NB4 (cell line): ENCODE data around the gene DIO3.

ENCODE experiments used
- DNase-seq: peaks from one replicate; pipeline ENCODE4 v3.0.0; 2010; ENCODE audit warnings: low read depth
- H3K4me3 ChIP-seq: one replicate; pipeline ENCODE4 v1.5.1; 2011; ENCODE audit warnings: mild to moderate bottlenecking, low read depth, low read length, moderate library complexity
- MYC ChIP-seq: IDR thresholded peaks from 2 replicates; pipeline ENCODE4 v1.6.1; 2011; ENCODE audit warnings: low read depth, low read length
- POLR2A ChIP-seq: IDR thresholded peaks from 2 replicates; pipeline ENCODE4 v1.6.1; 2011; ENCODE audit warnings: mild to moderate bottlenecking; ENCODE audit not compliant: insufficient read length; ENCODE audit errors: extremely low read depth
- TF ChIP-seq, protein P1 (sequence below): IDR thresholded peaks from one replicate; pipeline ENCODE4 v1.5.1; 2012; ENCODE audit warnings: low read depth, low read length
- TF ChIP-seq, protein P2 (sequence below): IDR thresholded peaks from 2 replicates; pipeline ENCODE4 v1.6.1; 2011; ENCODE audit warnings: low read depth, low read length

DIO3 gene

DNA sequence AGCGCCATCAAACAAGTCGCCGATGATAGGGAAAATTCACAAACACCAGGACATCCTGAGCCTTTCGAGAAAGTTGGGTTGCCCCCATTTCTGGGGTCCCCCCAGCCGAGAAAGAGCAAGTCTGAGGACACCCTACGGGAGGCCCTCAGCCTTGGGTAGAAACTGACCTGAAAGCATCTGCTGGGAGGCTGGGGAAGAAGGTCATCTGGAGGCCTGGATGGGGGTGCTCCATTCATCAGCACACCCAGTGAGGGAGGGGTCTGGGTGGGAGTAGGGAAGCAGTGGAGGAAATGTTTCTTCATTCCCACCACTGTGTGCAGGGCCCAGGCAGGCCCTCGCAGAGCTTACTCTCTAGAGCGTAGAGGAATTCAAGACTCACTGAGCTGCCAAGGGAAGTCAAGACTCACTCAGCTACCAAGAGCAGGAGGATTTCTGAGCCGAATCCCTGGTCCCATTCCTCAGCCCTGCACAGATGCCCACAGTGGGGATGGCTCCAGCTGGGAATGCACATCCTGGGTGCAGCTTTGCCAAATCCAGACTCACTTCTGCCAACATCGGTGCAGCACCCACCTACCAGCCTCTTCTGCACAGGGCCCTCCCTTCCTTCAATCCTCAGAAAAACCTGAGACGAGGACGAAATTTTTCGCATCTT lies 38.1 kb downstream of the DIO3 start:
- TF ChIP-seq POLR2A (no peak), MYC (no peak)
- TF ChIP-seq, protein P1, sequence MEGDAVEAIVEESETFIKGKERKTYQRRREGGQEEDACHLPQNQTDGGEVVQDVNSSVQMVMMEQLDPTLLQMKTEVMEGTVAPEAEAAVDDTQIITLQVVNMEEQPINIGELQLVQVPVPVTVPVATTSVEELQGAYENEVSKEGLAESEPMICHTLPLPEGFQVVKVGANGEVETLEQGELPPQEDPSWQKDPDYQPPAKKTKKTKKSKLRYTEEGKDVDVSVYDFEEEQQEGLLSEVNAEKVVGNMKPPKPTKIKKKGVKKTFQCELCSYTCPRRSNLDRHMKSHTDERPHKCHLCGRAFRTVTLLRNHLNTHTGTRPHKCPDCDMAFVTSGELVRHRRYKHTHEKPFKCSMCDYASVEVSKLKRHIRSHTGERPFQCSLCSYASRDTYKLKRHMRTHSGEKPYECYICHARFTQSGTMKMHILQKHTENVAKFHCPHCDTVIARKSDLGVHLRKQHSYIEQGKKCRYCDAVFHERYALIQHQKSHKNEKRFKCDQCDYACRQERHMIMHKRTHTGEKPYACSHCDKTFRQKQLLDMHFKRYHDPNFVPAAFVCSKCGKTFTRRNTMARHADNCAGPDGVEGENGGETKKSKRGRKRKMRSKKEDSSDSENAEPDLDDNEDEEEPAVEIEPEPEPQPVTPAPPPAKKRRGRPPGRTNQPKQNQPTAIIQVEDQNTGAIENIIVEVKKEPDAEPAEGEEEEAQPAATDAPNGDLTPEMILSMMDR: no peak
- TF ChIP-seq, protein P2, sequence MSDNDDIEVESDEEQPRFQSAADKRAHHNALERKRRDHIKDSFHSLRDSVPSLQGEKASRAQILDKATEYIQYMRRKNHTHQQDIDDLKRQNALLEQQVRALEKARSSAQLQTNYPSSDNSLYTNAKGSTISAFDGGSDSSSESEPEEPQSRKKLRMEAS: no peak
- H3K4me3 ChIP-seq: no peak overlapping the region
- DNase-seq: no peak

DNA sequence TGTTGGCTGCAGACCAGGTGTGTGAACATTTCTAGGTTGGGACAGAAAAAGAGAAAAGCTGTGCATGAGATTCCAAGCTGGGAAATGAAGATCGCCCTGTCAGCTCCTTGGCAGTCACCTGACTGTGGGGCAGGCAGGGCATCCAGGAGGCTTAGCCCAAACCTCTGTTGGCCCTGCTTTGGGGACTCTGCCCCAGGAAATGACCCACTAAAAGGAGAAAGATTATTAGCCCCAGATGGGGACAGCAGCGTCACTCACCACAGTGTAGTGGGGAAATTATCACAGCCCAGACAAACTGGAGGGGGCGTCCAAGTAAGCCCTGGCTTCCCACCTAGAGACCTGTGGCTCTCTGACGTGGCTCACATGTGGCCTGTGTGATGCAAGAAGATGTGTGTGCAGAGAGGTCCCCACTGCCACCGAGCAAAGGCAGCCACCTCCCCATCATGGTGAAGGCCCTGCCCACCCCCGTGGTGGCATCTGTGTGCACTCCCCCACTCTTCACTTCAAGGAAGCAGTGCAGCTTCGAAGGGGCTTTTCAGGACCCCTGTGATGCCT lies 39.1 kb downstream of the DIO3 start:
- TF ChIP-seq MYC: no peak
- TF ChIP-seq, protein P2: no peak
- TF ChIP-seq, protein P1: no peak
- TF ChIP-seq POLR2A: no peak
- H3K4me3 ChIP-seq: no peak overlapping the region
- DNase-seq: no peak

DNA sequence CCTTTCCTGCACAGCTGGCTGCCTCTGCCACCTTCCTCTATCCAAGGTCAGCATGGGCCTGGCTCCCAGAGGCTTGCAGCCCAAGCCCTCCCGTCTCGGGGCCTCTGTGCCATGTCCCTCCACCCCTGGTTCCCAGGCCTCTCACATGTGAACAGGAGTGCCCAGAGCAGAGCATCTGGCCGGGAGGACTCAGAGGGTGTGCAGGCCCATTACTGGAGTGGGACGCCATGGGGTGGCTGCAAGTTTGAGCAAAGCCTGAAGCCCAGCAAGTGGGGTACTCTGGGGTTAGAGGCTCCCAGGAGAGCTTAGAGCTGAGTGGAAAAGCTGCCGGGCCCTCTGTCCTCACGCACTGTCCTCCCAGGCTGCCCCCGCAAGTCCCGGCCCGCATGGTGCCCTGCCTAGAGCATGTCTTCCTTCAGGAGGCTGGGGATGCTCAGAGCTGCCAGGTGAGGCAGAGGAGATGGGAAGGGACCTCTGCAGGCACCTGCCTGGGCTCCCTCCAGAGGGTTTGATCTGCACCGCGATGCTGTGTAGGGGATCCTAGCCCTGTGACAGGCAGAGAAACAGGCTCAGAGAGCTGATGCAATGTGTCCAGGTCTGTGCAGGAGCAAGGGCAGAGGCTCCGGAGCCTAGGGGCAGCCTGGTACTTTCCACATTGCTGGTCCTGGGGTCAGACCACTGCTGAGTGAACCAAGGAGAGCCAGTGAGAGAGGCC lies 39.8 kb downstream of the DIO3 start:
- DNase-seq: no peak
- no peak overlapping the region for H3K4me3 ChIP-seq

DNA sequence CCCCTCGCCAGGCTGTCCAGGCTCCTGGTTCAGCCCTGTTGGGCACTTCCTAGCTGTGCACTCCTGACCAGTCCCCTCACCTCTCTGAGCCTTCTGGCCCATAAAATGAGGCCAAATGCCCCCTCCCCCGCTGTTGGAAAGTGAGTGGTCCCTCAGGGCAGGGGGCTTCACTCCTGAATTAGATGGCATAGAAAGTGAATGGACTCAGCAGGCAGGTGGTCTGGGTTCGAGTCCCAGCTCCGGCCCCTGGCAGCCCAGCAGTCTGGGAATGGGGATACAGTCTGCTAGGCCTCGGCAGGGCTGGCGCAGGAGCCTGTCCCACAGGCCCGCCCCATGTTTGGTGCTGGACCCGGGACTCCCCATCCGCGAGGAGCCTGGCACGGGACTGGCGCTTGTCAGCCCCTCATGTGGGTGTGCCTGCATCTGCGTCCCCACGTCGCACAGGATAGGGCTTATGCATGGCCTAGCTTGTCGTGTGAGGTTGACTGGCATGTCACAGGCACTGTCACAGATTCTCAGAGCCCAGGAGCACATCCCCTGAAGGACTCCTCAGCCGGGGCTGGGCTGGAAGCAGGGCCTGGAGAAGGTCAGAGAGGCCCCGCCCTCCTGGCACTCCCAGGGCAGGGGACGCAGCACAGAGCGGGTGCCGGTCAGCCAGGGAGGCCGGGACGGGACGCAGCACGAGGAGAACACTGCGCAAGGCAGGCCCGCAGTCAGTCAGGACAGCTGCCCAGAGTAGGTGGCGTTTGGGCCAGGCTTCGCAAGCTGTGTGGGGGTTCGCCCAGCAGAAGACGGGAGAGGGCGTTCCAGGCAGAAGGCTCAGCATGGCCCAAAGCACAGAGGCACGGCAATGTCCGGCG lies 40.5 kb downstream of the DIO3 start:
- DNase-seq: no peak
- no peak for TF ChIP-seq MYC
- TF ChIP-seq, protein P1: no peak
- TF ChIP-seq POLR2A: no peak
- TF ChIP-seq, protein P2: no peak
- H3K4me3 ChIP-seq: no peak overlapping the region

More for the DNA sequence above, 39.8 kb downstream of the DIO3 start:
- TF ChIP-seq POLR2A: no peak
- no peak for TF ChIP-seq MYC
- TF ChIP-seq, protein P2: no peak
- TF ChIP-seq, protein P1: no peak

DNA sequence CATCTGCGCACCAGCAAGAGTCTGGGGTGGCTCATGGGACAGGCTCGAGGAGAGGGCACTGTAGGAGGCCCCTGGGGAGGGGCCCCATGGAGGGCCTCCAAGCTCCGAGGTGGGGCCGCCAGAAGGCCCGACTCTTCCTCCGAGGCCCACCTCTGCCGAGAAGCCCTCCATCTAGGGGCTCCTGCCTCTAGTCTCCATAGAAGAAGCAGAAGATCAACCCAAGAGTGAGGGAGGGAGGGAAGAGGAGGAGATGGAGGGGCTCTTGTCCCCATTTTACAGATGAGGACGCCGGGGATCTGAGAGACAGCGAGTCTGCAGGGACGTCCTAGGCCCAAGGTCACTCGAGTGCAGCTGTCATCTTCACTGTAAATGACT lies 41.2 kb downstream of the DIO3 start:
- no peak for DNase-seq
- H3K4me3 ChIP-seq: no peak overlapping the region
- TF ChIP-seq, protein P1: no peak
- TF ChIP-seq, protein P2: no peak
- TF ChIP-seq MYC (no peak), POLR2A (no peak)
